Iris pigment epithelial cell (primary cell): ENCODE data around the gene TFAP2E.

Experiments
- DNase-seq: peaks from one replicate; pipeline ENCODE4 v3.0.0-alpha.2; 2011; ENCODE audit warnings: low read depth

The TFAP2E gene

DNA sequence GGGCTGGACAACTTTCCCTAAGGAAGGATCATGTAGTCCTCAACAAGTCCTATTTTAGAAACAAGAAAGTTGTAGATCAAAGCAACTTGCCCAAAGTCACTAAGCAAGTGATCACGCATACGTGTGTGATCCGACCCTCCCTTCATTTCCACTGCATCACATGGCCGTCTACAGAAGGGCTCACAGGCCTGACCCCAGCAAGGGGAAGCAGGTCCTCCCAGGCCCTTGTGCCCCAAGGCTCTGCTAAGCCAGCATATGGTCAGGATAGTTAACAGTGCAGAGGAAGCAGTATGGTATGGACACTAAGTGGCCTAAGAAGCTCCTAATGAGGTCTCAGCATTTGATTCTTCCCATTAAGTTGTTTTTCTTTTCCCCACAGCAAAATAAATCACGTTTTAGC lies 24.8 kb downstream of the TFAP2E start:
- no peak for DNase-seq

DNA sequence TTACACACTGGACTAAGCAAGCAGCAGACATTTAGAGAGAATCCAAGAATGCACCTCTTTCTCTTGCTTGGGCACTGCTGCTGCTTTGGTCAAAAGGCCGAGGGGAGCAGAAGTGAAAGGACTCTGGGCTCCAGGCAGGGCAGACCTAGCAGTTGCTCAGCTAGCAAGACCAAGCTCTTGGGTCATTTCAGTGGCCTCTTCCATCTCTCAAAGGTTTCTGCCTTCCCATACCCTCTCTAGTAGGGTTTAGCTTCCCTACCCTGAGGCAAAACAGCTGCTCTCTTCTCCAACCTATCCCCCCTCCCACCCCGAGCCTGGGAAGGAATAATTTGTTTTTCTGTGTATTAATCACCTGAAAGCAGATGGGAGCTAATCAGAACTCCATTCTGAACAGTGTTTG lies 25.8 kb downstream of the TFAP2E start:
- no peak for DNase-seq

DNA sequence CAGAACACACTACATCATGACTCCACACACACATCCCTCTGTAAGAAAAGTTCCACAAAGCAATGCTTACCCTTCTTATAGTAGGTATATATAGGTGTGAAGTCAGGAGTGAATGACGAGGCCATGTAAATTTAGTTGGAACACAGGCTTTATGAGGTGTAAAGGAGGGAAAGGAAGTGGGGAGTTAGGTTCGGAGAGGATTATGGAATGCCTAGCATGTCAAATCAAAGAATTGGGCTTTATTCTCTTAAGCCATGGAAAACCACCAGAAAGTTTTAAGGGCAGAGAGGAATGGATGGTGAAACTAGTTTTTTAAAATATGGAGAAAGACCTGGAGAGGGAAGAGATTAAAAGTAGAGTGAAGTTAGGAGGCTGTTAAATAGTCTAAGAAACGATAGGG lies 26.3 kb downstream of the TFAP2E start:
- no peak for DNase-seq

- no peak for DNase-seq
Observed at GRCh38 chr1:35600593-35600992, 27.5 kb downstream of the TFAP2E start.

- peak; percentile 21 for DNase-seq
Observed at GRCh38 chr1:35603468-35603867, 30.4 kb downstream of the TFAP2E start.

- peak; percentile 41 for DNase-seq
Observed at GRCh38 chr1:35603941-35604340, 30.8 kb downstream of the TFAP2E start.

- DNase-seq, result peak; percentile 8
Observed at GRCh38 chr1:35605071-35605866, 32.2 kb downstream of the TFAP2E start.

DNA sequence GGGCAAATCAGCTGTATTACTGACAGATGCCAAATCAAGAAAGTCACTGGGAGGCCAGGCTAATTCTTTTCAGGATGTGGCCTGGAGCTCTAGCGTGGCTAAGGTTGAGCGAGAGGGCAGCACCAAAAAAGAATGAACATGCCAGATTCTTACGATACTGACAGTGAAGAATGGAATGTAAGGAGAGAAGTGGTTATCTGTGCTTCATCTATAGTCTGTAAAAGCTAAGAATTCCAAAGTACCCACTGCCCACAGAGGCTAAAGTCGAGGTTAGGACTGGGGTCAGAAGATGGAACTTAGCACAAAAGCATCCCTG lies 32.7 kb downstream of the TFAP2E start:
- DNase-seq, result peak; percentile 71

- no peak for DNase-seq
Observed at GRCh38 chr1:35611655-35612054, 38.5 kb downstream of the TFAP2E start.

GRCh38 chr1:35615440-35615839 lies 42.3 kb downstream of the TFAP2E start:
- DNase-seq, result no peak

- no peak for DNase-seq
Observed at GRCh38 chr1:35619237-35620121, 46.4 kb downstream of the TFAP2E start.

- no peak for DNase-seq
Observed at GRCh38 chr1:35622510-35623178, 49.5 kb downstream of the TFAP2E start.

DNA sequence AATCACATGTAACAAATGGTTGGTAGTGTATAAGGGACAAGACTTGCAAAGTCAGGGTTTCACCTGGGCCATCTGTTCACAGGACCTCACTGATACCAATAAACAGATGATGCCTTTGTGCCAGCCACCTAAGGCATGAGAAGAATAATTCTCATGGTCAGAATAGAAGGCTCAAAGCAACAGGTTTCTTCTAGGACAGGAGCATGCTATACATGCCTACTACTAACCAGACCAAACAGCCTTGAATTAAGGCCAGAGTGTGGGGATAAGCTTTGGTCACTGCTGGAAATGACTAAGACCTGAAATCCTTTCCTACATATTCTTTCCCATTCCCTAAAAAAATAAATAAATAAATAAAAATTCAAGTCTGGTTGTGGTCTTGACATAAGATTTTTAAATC lies 50.7 kb downstream of the TFAP2E start:
- peak; percentile 14 for DNase-seq

GRCh38 chr1:35629051-35629450 lies 55.9 kb downstream of the TFAP2E start:
- DNase-seq, result no peak

- peak; percentile 50 for DNase-seq
Observed at GRCh38 chr1:35631396-35631795, 58.3 kb downstream of the TFAP2E start.

GRCh38 chr1:35633547-35633946 lies 60.4 kb downstream of the TFAP2E start:
- peak; percentile 70 for DNase-seq

DNA sequence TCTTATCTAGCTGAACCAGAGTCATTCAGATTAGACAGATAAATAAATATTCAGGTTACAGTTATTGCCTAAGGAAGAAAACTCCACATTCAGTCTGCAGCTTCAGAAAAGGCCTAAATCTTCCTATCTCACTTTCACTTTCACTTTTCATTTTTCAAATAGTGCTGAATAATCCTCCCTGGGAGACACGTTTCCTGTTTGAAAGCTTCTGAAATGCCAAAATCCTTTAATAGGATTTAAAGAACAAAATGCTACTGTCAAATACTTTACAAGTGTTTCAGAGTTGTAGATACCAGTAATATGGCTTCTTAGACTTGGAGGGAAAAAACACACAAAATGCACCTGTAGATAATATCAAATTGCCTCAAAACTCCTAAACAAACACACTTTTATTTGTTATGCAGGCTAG lies 64.3 kb downstream of the TFAP2E start:
- DNase-seq, result peak; percentile 83

DNA sequence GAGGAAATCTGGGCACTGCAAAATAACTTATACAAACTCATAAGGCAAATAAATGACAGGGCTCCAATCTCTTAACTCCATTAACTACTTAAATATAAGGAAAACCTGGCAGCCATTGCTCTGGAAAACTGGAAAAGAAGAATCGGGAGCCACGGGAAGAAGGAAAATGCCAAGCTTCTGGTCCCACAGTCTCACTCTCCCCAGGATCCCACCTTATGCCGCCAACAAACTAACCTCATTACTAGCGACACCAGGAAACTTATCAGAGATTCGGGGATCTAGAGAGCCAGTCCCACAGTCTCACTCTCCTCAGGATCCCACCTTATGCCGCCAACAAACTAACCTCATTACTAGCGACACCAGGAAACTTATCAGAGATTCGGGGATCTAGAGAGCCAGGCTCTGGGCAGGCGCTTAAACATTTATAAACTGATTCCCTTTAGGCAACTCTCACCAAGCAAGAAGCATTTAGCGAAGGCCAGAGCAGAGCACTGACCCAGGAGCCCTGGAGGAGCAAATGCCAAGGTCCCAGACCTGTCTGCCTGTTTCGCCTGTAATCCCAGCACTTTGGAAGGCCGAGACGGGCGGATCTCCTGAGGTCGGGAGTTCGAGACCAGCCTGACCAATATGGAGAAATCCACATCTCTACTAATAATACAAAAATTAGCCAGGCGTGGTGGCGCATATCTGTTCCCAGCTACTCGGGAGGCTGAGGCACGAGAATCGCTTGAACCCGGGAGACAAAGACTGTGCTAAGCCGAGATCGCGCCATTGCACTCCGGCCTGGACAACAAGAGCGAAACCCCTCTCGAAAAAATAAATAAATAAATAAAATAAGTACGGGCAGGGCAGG lies 67.5 kb downstream of the TFAP2E start:
- no peak for DNase-seq

- peak; percentile 96 for DNase-seq
Observed at GRCh38 chr1:35641233-35641866, 68.2 kb downstream of the TFAP2E start, which contains the start of gene PSMB2. TSS of gene PSMB2 (minus strand) at chr1:35641526. CDS start at chr1:35641432, 94 bp downstream.

GRCh38 chr1:35642471-35642955 lies 69.4 kb downstream of the TFAP2E start:
- DNase-seq, result no peak

DNA sequence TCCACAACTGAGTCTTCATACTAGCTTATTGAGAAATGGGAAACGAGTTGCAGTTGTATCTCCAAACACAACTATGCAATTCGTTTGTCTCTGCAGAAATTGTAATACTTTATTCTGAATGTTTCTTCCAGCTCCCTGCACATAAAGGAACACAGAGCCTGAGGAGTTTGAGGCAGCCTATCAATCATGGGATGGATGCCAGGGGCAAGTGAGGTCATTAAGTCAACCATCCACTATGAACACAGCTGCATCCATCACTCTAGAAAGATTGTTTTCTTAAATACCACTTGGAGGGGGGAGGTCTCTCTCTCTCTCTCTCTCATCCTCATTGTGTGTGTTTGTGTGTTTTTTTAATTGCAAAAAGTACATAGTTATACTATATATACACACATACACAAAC lies 71.1 kb downstream of the TFAP2E start:
- no peak for DNase-seq
